C4-2B (cell line): ENCODE measurements around the gene HLA-C.

ENCODE experiments used
- CTCF ChIP-seq: fragments of 450-650 bp; conservative IDR thresholded peaks from 2 replicates; pipeline ENCODE4 v1.5.1; 2017; ENCODE audit warnings: mild to moderate bottlenecking
- ZFX ChIP-seq: fragments of 450-650 bp; IDR thresholded peaks from 2 replicates; pipeline ENCODE4 v1.6.1; 2017

GRCh38 chr6:31272436-31272835 is 544 bp upstream of the HLA-C start:
- TF ChIP-seq CTCF (no peak), ZFX (no peak)
